Muscle of back (tissue), 11 donors: ENCODE measurements around the gene GNAL. TPM values are rescaled to one million over a fixed set of nuclear protein-coding genes. Genes with fewer than 3 reads are reported as not detected.

Experiments
- DNase-seq, 3 donors: peaks; one replicate each; pipeline versions ENCODE4 v3.0.0 to v3.0.0-alpha.2; 2013
- polyA plus RNA-seq, 10 donors: library from polyadenylated mRNA; unstranded; fragments of 120-200 nt; gene quantifications; one replicate each; pipeline ENCODE4 v1.2.1, GENCODE V29; 2013; ENCODE audit not compliant: insufficient read length in 10 of 10

GNAL gene
- polyA plus RNA-seq, 10 donors, result 1.5 to 4.8 (median 2.6) TPM

DNA sequence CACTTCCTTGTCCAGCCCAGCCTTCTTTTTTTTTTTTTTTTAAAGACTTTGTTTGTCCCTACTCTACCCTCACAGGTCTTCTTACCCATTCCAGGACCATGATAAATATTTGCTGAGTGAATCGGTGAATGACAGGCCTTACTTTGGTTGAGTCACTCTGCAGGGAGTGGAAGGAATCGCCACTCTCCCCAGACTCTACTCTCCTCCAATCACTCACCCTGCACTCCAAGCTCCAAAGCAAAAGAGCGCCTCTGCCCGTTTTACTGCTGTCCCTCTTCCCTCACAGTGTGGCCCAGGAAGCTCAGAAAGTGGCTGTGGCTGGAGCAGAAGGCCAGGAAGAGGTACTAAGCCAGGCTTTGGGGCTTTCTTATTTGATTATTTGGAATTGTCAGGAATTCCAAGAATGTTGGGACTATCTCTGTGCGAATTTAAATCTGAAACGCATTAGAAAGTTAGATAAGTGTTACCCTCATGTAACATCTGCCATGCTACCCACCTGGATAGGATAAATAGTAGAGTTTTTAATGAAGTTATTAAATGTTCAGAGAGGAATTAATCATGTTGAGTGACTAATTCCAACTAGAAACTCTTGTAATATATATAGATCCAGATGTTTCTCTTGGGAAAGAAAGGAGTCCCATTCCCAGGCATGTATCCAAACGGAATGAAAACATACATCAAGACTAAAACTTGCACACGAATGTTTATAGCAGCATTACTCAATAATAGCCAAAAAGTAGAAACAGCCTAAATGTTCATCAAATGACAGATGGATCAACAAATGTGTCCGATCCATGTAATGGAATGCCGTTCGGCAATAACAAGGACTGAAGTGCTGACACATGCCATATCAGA is 119.2 kb downstream of the GNAL start:
- peak in 2 of 3 donors; percentile 15 to 18 for DNase-seq

DNA sequence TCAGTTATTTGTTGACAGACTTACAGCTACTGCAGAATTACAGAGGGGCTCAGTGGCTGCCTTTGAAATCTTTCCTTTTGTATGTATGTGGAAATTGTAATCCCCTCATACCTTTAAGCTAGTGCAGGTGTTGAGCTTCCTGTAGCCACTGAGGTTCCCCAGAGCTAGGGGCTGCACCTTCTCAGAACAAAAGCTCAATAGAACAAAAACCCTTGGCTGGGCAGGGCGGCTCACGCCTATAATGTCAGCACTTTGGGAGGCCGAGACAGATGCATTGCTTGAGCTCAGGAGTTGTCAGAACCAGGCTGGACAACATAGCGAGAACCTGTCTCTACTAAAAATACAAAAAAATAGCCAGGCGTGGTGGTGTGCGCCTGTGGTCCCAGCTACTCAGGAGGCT is 120.8 kb downstream of the GNAL start:
- DNase-seq, result no peak

DNA sequence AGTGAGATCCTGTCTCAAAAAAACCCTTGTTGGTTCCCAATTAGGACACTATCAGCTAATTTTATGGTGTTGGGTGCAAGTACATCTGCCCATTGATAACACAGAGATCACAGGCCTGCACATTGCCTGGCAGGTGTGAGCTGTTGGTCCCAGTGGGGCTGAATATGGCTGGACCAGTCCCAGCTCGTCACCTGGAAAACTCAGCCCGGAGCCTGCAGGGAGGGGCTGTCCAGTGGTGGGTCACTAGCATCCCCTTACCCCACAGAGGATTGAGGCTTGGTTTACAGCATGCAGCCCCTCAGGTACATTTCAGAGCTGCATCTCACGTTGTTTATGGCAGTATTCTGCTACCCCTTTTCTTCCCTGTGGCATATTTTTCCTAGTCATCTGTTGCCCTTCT is 121.3 kb downstream of the GNAL start:
- no peak for DNase-seq

DNA sequence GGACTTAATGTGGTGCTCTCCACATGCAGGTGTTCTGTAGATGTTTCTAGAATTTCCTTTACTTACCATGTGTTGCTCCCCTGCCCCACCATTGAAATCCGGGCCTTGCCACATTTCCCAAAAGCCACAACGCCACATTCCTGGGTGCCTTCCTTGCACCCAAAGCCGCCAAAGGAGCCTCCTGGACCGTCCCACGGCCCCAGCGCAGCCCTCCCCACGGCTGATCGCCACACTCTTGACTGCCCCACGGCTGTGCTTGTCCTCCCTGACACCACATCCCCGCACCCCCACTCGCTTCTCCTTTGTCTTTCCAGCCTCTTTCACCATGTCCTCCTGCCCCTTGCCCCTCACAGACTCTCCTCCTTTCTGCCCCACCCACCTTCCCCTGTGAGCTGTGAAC is 121.9 kb downstream of the GNAL start:
- no peak for DNase-seq

DNA sequence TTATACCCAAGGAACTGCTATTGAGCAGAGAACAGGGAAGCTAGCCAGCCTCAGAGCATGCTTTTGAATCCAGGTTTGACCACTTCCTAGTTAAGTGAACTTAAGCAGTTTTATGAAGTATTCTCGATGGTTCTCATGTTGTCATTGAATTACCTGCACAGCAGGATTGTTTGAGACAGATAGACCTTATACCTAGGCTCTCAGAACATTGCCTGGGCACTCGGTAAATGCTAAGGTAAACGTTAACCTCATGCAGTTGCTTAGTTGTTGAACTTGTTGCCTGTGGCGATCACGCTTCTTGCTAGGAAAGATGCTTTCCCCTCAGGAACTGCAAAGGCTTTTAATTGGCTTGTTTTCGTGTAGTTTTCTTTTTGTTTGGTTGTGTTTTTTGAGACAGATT is 128.2 kb downstream of the GNAL start:
- no peak for DNase-seq

DNA sequence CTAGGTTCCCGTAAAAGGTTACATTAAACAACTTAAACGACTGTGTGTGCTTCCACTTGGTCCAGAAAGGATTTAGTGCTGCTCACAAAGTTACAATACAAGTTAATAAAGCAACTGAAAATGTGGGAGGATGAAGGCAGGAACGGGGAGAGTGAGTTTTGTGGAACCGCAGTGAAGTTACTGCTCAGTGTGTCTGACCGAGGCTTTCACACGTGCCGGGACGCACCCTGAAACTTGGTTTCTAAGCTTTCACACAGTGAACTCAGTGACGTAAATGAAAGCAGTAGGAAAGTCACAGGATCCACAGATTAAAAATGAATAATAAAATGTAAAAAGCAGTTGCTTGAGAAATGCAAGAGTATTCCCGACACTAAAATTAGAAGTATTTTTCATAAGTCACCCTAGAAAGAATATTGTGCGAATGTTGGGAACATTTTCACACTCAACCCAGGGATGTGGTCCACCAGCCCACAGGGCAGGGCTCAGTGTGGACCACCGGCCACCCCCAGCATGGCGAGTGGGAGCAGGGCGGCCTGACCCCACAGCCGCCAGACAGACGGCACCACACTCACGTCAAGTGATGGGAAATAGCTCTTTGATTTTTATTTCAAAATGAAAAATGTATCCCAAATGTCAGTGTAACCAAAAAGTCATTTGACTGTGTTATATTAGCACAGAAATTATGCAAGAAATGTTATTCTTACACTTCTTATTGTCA is 129.6 kb downstream of the GNAL start:
- no peak for DNase-seq

DNA sequence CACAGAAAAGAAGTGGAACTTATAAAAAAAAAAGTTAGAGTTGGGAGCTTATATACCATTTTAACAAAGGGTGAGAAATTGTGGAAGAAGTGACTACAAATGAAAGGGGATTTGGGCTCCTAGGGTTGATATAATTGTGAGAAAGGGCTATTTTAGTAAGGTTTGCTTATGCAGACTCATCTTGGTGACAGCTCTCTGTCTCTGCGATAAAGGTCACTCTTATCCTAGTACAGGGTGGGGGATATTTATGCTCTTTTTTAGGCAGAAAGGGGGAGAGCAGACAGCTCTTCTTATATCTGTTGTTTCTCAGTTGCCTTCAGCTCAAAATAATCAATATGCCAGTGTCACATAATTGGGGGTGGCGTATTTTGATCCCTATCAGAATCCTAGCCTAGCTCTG is 130.9 kb downstream of the GNAL start:
- DNase-seq, result no peak

DNA sequence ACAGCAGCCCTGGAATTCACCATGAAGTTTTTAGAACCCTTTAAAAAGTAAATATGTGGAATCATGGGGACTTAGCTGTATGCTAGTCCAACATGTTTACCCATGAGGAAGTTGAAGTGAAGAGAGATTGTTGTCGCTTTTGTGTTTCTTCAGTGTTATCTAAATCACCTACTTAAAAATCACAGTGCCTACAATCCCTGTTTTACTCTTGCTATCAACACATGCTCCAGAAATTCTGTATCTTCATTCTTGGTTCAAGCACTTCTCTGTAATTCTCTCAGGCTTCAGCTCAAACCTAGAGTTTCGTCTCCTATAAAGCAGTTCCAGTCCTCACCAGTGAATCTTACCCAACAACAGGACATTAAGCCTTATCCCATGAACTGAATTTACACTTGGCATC is 131.6 kb downstream of the GNAL start:
- no peak for DNase-seq

DNA sequence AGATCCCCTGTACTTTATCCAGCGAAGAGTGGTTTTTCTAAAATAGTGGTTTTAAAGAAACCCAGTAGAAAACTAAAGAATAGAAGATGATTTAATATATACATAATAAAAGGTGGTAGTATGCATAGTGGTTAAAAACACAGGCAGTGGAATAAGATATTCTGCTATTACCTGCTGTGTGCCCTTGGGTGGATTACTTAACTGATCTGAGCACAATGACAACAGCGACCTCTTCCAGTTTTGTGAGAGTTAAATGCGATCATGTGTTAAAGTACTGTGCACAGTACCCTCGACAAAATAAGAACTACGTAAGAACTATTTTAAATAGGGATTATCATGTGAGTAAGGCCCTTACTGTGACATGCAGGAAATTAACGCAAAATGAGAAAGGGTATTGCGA is 132.1 kb downstream of the GNAL start:
- DNase-seq, result no peak

DNA sequence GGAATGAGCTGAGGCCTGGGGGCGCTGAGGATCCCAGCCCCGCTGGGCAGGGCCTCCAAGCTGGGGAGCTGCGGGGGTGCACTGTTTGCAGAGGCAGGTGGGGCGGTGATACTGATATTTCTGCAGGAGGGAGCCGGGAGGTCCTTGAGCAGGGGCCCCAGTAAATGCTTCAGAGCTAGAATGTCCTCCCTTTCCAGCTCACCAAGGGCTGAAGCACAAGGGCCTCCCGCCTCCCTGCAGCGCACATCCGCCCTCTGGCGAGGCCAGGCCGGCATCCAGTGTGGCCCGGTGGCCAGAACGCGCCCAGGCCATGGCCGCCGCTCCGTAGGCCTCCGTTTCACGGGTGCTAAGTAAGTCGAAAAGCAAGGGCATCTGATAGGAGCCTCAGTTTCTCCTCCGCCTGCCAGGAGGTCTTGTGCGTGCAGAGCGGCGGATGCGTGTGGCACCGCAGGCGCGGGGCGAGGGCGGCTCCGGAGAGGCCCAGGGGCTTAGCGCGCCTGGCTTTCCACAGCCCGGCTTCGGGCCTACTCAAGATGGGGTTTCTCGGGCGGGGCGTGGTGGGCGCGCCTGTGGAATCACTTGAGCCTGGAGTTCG is 132.7 kb downstream of the GNAL start:
- DNase-seq, result no peak

DNA sequence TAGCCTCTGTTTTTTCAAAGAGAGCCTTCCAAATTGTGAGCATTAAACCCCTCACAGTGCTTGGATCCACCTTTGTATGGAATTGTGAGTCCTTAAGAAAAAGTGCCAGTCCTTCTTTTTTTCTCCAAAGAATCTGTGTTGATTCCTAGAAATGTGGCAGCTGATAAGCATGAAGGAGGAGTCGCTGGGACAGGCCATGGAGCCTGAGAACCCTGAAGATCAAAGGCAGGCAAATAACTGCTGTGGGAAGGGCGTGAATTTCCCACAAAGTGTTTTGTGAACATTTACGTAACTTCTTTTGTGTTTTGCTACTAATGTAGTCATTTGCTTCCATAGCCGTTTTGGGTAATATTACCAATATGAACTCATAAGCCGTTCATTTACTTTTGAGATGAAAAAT is 134.5 kb downstream of the GNAL start:
- no peak for DNase-seq

DNA sequence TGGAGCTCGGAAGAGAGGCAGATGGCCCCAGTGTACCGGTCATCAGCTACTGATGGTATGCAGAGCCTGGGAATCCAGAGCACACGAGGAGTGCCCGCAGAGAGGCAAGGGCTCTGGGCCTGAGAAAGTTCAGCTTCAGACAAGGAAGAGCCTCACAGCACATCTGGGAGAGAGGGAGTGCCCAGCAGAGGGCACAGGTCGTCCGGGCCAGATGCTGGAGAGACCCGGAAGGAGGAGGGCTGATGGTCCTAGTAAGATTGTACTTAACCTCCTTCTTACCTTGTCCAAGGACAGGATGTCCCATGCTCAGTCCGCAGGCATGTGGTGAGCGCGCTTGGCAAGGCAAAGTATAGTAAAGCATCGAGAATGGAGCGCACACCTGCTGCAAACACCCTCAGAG is 137.8 kb downstream of the GNAL start:
- no peak for DNase-seq

DNA sequence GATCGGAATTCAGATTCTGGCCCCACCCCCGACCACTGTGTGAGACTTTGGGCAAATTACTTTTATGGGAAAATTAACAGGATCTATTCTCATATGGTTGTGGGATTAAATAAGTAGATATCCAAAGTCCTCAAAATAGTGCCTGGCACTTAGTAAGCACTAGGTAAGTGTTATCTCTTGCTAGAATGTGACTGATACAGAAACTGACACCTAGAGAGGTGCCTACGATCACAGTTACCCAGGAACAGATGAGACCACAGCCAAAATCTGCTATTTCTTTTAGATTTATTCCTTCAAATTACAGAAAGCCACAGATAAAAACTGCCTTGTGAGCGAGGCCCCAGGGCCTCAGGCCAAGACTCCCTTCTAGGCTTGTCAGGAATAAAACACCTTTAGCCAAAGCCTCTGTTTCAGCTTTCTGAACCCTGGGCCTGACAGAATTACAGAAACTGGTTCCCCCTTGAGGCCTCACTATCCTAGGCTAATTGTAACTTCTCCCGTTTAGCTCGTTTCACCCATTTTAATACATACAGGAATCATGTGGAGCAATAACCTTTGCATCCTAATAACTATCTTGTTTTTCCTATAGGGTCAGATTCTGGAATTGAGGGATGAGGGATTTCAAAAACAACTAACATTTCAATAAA is 139.8 kb downstream of the GNAL start:
- no peak for DNase-seq

DNA sequence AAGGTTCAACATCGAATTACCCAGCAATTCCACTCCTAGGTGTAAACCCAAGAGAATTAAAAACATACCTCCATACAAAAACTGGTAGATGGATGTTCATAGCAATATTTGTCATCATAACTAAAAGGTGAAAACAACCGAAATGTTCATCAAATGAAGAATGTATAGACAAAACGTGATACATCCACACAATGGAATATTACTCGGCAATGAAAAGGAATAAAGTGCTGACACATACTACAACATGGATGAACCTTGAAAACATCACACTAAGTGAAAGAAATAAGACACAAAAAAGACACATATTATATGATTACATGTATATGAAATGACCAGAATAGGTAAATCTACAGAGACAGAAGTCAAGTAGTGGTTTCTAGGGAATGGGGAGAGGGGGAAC is 141.5 kb downstream of the GNAL start:
- no peak for DNase-seq

DNA sequence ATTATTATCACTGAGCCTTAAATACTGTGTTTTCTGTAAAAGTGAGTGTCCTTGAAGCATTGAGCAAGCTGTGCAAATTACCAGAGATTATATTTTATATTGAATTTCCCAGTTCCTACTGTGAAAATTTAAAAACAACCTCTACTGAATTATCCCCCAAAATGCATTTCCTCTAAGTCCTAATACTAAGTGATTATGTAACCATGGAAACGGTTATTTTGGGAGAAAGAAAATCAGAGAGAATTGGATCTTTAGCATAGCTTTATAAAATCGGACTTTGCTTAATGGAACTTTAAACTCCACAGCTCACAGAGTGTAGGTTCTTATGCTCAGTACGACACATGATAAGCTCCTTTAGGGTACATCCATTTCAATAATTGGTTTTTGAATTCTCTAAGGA is 142.9 kb downstream of the GNAL start:
- no peak for DNase-seq

DNA sequence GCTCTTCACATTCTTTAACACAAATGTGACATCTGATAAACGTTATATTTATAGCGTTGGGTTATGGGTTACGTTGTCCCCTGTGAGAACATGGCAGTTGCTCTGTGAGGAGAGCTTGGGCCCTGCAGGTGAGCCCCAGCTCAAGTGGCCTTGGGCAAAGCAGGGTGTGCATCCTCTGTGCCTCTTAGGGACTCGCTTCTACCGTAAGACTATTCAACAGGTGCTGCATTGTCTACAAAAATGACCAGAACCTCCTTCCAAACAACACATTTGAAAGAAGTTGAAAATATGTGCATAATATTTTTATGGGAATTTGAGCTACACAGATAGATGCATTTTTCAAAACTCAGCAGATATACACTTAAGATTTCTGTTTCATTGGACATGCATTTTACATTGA is 145.7 kb downstream of the GNAL start:
- DNase-seq, result no peak

DNA sequence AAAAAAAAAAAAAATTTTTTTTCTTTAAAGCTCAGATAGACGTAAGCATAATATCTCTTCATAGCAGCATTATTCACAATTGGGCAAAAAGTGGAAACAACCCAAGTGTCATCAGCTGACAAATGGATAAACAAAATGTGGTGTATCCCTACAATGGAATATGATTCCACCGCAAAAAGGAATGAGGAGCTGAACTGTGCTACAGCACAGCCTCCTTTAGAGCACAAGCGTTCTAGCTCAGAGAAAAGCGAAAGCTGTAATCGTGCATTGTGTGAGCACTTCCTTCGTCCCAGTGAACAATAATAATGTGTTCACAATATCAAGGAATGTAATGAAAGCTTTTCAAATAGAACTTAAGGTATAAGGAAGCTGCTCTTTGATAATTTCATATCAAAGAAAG is 150.5 kb downstream of the GNAL start:
- no peak for DNase-seq

DNA sequence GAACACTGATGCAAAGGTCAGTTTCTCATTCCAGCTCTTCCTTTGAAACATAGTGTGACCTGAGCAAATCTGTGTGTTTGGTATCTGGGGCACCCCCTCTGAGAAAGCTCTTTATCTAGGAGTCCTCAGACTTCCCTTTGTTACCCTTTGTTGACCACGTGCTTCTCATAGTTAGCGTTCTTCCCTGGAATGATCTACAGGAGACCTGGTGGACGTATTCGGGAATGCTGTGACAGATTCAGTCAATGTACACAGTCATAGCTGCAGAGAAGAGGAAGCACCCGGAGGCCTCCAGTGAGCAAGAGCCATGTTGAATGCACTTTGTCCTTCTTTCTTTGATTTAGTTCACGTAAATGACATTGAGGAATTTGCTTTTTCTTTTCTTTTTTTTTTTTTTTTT is 151.4 kb downstream of the GNAL start:
- DNase-seq, result no peak

DNA sequence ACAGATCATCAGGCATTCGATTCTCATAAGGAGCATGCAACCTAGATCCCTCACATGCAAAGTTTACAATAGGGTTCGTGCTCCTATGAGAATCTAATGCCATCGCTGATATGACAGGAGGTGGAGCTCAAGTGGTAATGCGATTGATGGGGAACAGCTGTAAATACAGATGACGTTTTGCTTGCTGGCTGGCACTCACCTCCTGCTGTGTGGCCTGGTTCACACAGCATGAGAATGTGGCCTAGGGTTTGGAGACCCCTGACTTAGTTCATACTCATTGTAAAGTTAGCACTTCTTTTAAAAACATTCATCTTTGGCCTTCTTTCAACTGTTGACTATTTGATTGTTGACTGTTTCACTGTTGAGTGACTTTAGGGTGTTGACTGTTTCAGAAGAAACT is 153.5 kb downstream of the GNAL start:
- peak in 1 of 3 donors; percentile 23 for DNase-seq

DNA sequence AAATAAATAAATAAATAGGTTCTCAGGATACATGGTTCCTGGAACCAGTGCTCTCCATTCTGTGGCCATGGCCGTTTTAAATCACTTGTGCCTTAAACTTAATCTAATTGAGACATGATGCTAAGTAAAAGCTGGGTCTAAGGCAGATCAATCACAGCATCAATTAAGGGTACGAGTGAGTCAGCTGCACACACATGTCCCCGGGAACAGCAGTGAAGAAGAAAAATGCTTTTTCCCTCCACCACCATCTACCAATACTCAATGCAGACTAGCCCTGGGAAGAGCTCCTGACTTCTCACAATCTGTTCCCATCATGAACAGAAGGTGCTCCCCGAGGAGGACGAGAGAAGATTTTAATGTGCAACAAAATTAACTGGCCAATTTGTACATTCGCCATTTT is 155.4 kb downstream of the GNAL start:
- no peak for DNase-seq

DNA sequence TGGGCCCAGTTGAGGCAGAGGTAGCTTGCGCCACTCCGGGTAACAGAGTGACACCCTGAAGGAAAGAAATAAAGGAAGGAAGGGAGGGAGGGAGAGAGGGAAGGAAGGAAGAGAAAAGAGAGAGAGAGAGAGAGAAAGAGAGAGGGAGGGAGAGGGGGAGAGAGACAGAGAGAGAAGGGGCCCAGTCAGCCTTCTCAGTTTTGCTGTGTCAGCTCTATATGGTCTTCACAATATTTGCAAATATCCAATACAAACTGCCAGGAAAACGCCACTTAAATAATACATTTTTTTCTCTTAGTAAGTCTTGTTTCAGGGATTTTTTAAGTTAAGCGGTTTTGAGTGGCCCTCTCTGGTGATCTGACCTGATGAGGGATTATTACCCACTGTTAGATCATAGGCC is 156.6 kb downstream of the GNAL start:
- no peak for DNase-seq

DNA sequence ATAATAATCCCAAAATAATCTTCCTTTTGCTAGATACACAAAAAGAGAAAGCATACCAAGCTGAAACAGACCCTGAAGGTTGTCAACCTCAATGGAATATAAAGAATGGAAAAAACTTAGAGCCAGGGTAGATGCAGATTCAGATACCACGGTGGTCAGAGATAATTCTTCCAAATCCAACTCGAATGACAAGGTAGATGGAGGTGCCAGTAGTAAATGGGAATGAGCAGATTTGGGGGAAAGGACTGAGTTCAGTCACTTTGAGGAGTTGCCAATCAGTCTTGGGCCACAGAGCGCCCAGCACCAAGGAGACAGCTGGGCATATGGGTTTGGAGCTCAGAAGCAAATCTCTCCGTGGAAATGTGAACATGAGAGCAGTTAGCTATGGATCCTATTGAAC is 158.7 kb downstream of the GNAL start:
- no peak for DNase-seq

DNA sequence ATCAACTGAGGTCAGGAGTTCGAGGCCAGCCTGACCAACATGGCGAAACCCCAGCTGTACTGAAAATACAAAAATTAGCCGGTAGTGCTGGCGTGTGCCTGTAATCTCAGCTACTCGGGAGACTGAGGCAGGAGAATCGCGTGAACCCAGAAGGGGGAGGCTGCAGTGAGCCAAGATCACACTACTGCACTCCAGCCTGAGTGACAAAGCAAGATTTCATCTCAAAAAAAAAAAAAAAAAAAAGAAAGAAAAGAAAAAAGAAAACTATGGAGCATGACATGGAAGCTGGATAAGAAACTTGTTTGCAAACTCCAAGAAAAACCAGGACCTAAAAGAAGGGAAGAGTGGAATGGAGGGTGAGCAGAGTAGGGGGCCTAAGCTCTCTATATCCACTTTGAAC is 160.2 kb downstream of the GNAL start:
- no peak for DNase-seq
